AG04449 (cell line): ENCODE results near the gene INPP5D.

Source experiments
- CTCF ChIA-PET: fragments of 350-600 bp; formaldehyde crosslinking; extraction: SDS; loops from one replicate; lab custom pipeline; 2021; ENCODE audit warnings: antibody characterized with exemption; lab: Yijun Ruan, JAX
- POLR2A ChIA-PET: fragments of 400-600, 350-600 bp; formaldehyde crosslinking; extraction: SDS; loops from one replicate; lab custom pipeline; 2020; ENCODE audit warnings: antibody characterized with exemption, inconsistent platforms; lab: Yijun Ruan, JAX
- DNase-seq: peaks from one replicate; pipeline ENCODE4 v3.0.0-alpha.2; 2010; ENCODE audit warnings: low read depth, low spot score
- H3K4me3 ChIP-seq: 2 replicates; pipeline ENCODE4 v1.5.1; 2011; ENCODE audit warnings: low read depth, mild to moderate bottlenecking, control low read depth, low read length
- TF ChIP-seq, protein P1 (sequence below): IDR thresholded peaks from one replicate; pipeline ENCODE4 v1.5.1; 2011; ENCODE audit warnings: mild to moderate bottlenecking, moderate library complexity, low read length, control low read depth, inconsistent platforms; ENCODE audit not compliant: insufficient read depth; ENCODE audit errors: missing control alignments

INPP5D gene

GRCh38 chr2:233245406-233245805, 185.3 kb downstream of the INPP5D start:
- no peak for DNase-seq
- H3K4me3 ChIP-seq, result no peak overlapping the region
- CTCF ChIA-PET, result no interaction called here
- POLR2A ChIA-PET, result no interaction called here
- TF ChIP-seq, protein P1, sequence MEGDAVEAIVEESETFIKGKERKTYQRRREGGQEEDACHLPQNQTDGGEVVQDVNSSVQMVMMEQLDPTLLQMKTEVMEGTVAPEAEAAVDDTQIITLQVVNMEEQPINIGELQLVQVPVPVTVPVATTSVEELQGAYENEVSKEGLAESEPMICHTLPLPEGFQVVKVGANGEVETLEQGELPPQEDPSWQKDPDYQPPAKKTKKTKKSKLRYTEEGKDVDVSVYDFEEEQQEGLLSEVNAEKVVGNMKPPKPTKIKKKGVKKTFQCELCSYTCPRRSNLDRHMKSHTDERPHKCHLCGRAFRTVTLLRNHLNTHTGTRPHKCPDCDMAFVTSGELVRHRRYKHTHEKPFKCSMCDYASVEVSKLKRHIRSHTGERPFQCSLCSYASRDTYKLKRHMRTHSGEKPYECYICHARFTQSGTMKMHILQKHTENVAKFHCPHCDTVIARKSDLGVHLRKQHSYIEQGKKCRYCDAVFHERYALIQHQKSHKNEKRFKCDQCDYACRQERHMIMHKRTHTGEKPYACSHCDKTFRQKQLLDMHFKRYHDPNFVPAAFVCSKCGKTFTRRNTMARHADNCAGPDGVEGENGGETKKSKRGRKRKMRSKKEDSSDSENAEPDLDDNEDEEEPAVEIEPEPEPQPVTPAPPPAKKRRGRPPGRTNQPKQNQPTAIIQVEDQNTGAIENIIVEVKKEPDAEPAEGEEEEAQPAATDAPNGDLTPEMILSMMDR, result no peak

DNA sequence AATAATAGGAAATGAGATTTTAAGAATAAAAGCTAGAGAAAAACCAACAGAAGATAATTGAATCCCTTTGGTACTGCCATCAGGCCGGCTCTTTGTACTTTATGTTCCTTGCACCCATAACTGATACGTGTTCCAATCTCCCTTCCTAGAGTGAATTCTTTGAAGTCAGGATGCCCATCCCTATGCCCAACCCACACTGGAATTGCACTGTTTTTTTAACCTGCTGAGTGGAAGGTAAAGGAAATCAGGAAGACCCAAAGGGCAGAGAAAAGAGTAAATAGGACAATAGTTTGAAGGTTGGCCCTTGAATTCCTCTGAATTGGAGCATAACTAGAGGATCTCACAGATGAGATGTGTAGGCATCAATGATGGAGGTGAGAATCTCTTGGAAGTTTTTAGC, 187.0 kb downstream of the INPP5D start:
- DNase-seq, result no peak
- POLR2A ChIA-PET, result no interaction called here
- CTCF ChIA-PET, result interaction anchor here (1.3 to 1.6 kb wide), 2 partner anchors 194 to 394 kb away, joined by 4 to 5 read pairs; no protein-coding TSS in a partner anchor

DNA sequence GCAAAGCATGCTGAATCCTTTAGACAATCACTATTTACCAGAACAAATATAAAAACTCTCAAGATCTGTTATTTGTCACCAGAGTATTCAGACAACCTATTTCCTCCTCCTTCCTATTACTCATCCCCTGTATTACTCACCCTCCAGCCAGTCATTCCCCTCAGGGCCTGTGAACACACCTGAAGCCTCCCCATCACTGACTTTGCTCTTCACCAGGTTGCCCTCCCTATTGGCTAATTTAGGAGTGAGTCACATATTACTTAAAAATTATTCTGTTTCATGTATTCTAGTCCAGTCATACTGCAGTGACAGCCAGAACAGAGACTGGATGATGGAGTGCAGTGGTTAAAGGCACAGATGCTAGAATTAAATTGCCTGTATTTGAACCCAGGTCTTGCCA, 187.6 kb downstream of the INPP5D start:
- DNase-seq, result no peak
- POLR2A ChIA-PET, result no interaction called here
- CTCF ChIA-PET, result interaction anchor here (1.3 to 5.5 kb wide), 3 partner anchors 194 to 395 kb away, joined by 4 to 92 read pairs (median 5); no protein-coding TSS in a partner anchor
- no peak overlapping the region for H3K4me3 ChIP-seq
- TF ChIP-seq, protein P1, result no peak

More for the DNA sequence above, 187.0 kb downstream of the INPP5D start:
- H3K4me3 ChIP-seq, result no peak overlapping the region
- TF ChIP-seq, protein P1, result no peak

GRCh38 chr2:233248999-233249398, 188.9 kb downstream of the INPP5D start:
- no peak overlapping the region for H3K4me3 ChIP-seq
- TF ChIP-seq, protein P1, result no peak
- DNase-seq, result no peak
- ChIA-PET CTCF (interaction anchor here (1.9 to 5.5 kb wide), 2 partner anchors 195 to 393 kb away, joined by 9 to 92 read pairs; no protein-coding TSS in a partner anchor), POLR2A (no interaction called here)

- no peak overlapping the region for H3K4me3 ChIP-seq
- DNase-seq, result no peak
- ChIA-PET CTCF (interaction anchor here (0.7 to 5.5 kb wide), 29 partner anchors 10 to 651 kb away, joined by 3 to 92 read pairs (median 5); no protein-coding TSS in a partner anchor), POLR2A (interaction anchor here (1.1 kb wide), 1 partner anchor 270 kb away, joined by 3 read pairs; no protein-coding TSS in a partner anchor)
- TF ChIP-seq, protein P1, result no peak
These were observed 190.4 kb downstream of the INPP5D start for GRCh38 chr2:233250568-233250967.

- CTCF ChIA-PET, result interaction anchor here (0.7 to 5.5 kb wide), 32 partner anchors 11 to 682 kb away, joined by 3 to 92 read pairs (median 5); no protein-coding TSS in a partner anchor
- POLR2A ChIA-PET, result interaction anchor here (0.6 to 1.1 kb wide), 2 partner anchors 11 to 271 kb away, joined by 3 read pairs; no protein-coding TSS in a partner anchor
- DNase-seq, result no peak
- TF ChIP-seq, protein P1, result no peak
- peak overlapping the region; percentile 39 for H3K4me3 ChIP-seq
These were observed 190.8 kb downstream of the INPP5D start for GRCh38 chr2:233250985-233251305.
